GM18517 (cell line): ENCODE measurements around the gene HSPA1A.
"Not testable (repeated sequence)": the region's sequence is repeated elsewhere in the genome, so short reads cannot be mapped to it uniquely, and the experiment has no call there.

Experiments used
- ATAC-seq: cut with Tn5 transposase; IDR thresholded peaks from one replicate; pipeline ENCODE4 v1.9.1; 2021; ENCODE audit warnings: mild to moderate bottlenecking, moderate library complexity; ENCODE audit not compliant: unreplicated experiment

The HSPA1A gene

GRCh38 chr6:31780507-31781243 is 34.7 kb upstream of the HSPA1A start:
- no peak for ATAC-seq

DNA sequence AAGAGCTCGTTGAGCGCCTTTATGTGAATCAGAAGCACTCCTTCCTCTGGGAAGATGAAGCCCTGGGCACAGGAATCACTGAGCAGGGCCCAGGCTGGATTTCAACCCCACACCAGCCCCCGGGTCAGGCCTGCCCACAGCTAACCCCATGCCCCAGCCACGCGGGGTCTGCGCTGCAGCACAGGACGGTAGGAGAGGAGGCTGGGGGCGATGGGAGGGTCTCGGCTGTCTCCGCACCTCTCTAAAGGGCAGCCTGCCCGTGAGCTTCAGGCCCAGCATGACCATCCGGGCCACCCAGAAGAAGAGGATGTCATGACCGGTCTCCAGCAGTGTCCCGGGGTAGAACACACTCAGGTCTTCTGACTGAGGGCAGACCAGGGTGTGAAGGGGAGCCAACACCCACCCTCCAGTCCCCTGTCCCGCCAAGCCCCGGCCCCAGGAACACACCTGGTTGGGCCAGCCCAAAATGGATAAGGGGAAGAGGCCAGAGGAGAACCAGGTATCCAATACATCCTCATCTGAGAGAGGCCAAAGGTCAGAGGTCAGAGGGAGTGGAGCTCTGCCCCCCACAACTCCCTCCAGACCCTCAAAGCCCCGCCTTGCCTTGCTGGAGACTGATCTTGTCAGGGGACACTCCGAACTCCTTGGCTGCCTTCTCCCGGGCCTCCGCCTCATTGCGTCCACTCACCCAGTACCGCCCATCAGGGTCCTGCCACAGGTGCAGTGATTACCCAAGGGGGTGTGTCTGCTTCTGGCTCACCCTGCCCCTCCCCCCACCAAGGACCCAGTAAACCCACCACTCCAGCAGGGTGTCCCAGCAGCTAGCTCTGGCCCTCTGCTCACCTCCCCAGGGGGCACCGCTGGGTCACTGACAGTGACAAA is 33.9 kb upstream of the HSPA1A start:
- ATAC-seq, result no peak

DNA sequence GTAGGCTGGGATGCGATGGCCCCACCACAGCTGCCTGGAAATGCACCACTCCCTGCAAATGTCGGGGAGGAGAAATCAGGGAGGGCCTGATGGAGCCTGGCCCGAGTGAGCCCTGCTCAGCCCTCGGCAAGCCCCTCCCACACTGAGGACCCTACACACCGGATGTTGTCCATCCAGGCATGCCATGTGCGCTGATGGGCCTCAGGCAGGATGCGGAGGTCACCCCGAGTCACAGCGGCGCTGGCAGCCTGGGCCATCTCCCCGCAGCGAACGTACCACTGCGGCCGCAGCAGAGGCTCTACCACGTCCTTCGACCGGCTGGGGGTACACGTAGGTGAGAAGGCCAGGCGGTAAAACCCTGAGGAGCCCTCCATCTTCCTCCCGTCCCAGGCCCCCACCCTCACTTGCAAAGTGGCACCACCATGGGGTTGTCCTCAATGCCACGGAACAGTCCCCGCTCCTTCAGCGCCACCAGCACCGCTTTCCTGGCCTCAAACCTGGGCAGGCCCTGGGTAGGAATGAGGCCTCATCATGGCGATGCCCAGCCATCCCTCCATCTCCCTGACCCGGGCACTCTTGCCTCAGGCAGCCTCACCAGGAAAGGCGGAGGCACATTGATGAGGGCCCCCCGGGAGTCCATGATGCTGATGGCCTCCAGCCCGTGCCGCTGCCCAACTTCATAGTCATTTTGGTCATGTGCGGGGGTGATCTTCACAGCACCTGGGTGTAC is 33.1 kb upstream of the HSPA1A start:
- ATAC-seq, result no peak

DNA sequence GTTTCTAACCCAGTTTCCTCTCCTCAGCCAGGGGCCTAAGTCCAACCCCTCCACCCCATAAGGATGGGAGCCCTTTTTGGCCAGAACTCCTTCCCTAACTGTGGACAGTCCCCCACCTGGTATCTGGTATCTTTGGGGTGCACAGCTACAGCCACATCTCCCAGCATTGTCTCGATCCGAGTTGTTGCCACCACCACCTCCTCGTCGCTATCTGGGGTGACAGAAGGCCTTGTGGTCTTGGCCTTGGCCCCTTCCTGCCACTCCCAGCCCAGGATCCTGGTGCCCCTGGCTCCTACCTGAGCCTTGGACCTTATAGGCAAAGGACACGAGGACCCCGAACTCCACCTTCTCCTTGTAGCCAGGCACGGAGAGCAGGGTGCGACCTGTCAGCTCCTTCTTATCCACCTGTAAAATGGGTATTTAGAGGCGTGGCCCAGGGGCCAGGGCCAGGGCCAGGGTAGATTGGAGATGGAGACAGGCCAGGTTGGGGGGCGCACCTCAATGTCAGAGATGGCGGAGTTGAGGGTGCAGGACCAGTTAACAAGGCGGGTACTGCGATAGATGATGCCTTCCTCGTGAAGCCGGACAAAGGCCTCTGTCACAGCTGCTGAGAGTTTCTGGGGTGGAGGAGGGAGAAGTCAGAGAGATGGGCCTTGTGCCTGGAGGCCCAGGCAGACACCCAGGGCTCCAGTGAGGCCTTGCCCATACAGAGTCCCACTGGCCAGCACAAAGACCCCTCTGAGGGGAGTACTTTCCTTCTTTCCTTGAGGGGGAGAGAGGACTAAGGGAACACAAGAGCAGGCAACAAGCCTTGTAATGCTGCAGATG is 31.0 kb upstream of the HSPA1A start:
- ATAC-seq, result no peak

DNA sequence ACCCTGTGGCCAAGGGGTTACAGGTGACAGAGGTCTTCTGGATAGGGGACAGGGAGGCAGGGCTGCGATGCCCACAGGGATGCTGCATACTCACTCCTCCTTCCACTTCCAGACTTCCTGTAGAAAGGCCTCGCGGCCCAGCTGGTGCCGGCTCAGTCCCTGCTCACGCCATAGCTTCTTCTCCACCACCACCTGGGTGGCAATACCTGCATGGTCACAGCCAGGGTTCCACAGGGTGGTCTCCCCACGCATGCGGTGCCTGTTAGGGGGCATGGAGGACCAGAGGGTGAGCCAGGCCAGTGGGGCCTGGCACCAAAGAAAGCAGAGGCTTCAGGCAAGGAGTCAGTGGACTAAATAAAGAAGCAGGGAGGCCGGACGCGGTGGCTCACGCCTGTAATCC is 29.9 kb upstream of the HSPA1A start:
- no peak for ATAC-seq

DNA sequence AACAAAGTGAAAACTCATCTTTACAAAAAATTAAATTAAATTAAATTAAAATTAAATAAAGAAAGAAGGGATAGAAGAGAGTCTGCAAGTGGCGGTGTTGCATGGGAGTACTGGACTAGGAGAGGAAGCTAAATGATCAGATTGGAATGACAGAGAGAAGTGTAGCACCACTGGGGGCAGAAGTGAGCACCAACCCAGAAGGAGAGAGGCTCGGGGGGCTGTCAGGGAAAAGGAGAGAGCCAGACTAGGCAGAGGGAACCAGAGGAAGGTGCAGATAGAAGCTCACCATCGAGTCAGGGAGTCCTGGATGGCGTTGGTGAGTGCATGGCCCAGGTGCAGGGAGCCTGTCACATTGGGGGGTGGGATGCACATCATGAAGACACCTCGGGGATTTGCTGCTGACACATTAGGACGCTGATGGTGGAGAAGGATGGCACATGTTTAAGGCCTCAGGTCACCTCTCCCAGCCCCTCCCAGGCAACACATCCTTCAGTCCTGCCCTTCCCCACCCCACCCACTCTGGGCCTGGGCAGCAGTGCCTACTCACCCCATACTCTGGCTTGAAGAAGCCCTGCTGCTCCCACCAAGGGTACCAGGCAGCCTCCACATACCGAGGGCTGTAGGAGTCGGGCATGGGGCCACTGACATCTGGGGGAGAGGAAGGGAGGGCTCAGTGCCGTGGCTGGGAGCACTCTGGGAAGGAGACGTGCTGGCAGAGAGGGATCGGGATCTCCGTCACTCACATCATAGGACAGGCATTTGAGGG is 23.8 kb upstream of the HSPA1A start:
- no peak for ATAC-seq

- no peak for ATAC-seq
Observed at GRCh38 chr6:31792090-31792374, 23.3 kb upstream of the HSPA1A start.

DNA sequence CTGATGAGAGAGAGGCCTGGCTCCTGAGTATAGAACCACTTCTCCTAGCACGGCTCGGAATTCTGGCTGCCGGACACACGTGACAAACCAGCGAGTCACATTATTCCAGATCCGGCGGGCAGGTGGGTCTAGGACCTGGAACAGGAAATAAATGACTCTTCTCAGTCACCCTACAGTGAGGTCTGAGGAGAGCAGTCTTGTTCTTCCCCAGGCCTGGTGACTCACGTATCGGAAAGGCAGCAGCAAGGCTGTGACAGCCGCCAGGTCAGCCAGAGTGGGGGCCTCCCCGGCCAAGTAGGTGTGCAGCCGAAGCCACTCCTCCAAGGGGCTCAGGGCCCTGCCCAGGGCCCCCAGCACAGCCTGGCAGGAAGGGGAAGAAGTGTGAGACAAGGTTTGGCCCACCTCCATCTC is 22.6 kb upstream of the HSPA1A start:
- ATAC-seq, result no peak

DNA sequence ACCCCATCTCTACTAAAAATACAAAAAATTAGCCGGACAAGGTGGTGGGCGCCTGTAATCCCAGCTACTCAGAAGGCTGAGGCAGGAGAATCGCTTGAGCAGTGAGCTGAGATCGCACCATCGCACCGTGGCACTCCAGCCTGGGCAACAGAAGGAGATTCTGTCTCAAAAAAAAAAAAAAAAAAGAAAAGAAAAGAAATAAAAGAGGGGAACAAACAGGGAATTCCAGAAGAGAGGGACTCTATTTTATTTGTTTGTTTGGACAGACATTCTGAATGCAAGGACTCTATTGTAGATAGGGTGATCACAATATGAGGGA is 21.5 kb upstream of the HSPA1A start:
- not testable (repeated sequence) for ATAC-seq

GRCh38 chr6:31794294-31794865 is 21.0 kb upstream of the HSPA1A start:
- no peak for ATAC-seq

DNA sequence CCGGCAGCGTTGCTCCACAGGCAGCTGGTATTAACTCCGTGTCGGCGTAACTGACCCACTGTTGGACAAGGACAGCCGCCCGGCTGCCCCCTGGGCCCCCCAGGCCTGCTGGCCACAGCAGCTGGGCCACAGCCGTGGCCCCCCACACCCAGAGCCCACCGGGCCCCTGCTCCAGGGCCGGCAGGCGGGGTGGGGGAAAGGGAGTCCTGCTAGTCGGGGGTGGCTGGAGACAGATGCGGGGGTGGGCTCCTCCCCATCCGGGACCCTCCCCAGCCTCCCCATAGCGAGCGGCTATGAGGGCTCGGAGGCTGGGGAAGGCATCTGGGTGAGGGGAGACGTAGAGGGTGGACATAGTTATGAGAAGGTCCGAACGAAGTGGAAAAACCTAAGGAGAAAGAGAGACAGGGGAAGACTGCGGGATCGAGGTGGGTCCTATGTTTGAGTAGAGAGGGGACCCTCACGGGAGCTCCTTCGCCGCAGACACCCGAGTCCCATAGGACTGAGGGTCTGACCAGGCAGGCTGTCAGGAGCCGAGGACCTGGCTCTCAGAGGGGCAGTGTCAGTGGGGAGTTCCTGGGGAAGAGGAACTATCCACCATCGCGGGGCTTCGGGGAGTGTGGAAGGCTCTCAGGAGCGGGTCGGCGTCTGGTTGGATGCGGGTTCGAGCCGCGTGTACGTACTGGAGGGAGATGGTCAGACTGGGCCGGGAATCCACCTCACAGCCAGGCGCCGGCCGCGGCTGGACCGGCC is 20.3 kb upstream of the HSPA1A start:
- ATAC-seq, result no peak

GRCh38 chr6:31795616-31796298 is 19.6 kb upstream of the HSPA1A start, which contains the start of gene VARS1:
VARS1 (minus strand) TSS chr6:31795752; CDS start chr6:31795217, 535 bp downstream.
- no peak for ATAC-seq

- no peak for ATAC-seq
Observed at GRCh38 chr6:31796993-31797385, 18.4 kb upstream of the HSPA1A start.

GRCh38 chr6:31797588-31797987 is 17.8 kb upstream of the HSPA1A start:
- ATAC-seq, result no peak

- no peak for ATAC-seq
Observed at GRCh38 chr6:31799781-31800180, 15.6 kb upstream of the HSPA1A start.

DNA sequence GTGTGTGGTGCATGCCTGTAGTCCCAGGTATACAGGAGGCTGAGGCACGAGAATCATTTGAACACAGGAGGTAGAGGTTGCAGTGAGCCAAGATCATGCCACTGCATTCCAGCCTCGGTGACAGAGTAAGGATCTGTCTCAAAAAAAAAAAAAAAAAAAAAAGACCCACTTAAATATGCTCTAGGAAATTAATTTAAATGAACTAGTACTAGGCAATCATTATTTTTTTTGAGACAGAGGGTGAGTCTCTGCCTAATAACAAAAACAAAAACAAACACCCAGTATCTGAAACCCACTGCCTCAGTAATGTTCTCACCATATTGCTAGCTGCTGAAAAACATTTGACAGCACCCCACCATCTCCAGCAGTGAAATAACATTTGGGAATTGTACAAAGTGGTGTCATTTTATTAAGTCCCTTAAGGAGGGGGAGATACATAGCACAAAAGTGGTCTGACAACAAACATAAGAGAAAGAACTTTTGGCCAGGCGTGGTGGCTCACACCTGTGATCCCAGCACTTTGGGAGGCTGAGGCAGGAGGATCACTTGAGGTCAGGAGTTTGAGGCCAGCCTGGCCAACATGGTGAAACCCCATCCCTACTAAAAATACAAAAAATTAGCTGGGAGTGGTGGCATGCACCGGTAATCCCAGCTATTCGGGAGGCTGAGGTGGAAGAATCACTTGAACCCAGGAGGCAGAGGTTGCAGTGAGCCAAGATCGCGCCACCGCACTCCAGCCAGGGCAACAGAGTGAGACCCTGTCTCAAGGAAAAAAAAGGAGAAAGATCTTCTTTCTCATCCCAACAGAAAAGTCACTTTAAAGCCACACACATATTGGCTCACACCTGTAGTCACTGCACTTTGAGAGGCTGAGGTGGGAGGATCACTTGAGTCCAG is 14.1 kb upstream of the HSPA1A start:
- ATAC-seq, result not testable (repeated sequence)

DNA sequence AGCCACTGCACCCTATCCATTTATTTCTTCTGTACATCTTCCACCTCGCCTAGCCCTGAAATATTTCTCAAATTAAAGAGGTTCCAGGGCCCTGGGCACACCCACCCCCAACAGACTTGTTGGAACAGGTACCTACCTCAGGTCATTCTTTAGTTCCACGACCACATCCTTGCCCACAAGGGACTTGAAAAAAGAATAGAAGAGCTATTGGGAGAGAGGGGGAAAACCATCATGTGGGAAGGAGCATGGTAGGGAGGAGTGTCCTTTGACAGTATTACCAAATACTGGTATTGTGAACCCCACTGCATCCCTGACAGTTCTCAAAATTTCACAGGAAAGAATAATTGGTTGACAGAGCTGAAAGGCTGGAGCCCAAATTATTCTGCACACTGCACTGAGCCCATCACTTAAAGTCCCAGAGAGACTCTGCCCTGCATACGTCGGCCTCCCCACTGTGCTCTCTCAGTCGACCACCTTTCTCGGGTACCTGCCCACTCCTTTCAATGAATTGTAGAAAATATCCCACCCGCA is 9.3 kb upstream of the HSPA1A start:
- peak; percentile 7 for ATAC-seq
